MM.1S (cell line): ENCODE results near the gene CCDC63.
A peak's percentile ranks its signal among the peaks of the same experiment; 100 is the strongest.

Source experiments
- EZH2 ChIP-seq: fragments of 300-600 bp; sonication (generic); optimal IDR thresholded peaks from 2 replicates; pipeline ENCODE3; 2017; ENCODE audit warnings: low read depth, mild to moderate bottlenecking, antibody characterized with exemption, low read length, mixed read lengths
- TF ChIP-seq, protein P1 (sequence below): fragments of 300-600 bp; sonication (generic); IDR thresholded peaks from 2 replicates; pipeline ENCODE4 v1.5.1; 2016; ENCODE audit warnings: antibody characterized with exemption, low read length, mixed read lengths

- TF ChIP-seq, protein P1, sequence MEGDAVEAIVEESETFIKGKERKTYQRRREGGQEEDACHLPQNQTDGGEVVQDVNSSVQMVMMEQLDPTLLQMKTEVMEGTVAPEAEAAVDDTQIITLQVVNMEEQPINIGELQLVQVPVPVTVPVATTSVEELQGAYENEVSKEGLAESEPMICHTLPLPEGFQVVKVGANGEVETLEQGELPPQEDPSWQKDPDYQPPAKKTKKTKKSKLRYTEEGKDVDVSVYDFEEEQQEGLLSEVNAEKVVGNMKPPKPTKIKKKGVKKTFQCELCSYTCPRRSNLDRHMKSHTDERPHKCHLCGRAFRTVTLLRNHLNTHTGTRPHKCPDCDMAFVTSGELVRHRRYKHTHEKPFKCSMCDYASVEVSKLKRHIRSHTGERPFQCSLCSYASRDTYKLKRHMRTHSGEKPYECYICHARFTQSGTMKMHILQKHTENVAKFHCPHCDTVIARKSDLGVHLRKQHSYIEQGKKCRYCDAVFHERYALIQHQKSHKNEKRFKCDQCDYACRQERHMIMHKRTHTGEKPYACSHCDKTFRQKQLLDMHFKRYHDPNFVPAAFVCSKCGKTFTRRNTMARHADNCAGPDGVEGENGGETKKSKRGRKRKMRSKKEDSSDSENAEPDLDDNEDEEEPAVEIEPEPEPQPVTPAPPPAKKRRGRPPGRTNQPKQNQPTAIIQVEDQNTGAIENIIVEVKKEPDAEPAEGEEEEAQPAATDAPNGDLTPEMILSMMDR = peak; percentile 20
- TF ChIP-seq EZH2 = no peak
These were observed 59.3 kb downstream of the CCDC63 start for GRCh38 chr12:110906083-110906482.
